GM19239 (cell line): ENCODE measurements around the gene RBM26.

Experiments
- DNase-seq: peaks from one replicate; pipeline ENCODE4 v3.0.0; 2011; ENCODE audit warnings: low spot score; ENCODE audit not compliant: insufficient read length
- FAIRE-seq: peaks from 2 replicates; lab custom pipeline; 2011; peaks lifted over from hg19 to GRCh38; lab: Jason Lieb, UNC

RBM26 gene

DNA sequence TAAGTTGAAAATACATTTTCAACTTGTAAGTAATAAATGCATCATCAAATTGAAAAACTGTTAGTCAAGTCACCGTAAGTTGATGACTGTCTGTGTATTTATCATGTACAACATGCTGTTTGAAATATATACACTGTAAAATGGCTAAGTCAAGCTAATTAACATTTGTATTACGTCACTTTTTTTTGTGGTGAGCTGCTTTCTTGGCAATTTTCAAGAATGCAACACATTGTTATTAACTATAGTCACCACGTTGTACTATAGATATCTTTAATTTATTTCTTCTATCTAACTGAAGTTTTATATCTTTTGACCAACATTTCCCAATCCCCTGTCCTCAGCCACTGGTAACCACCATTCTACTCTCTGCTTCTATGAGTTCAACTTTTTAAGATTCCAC, 57.0 kb downstream of the RBM26 start:
- DNase-seq (no peak), FAIRE-seq (peak; percentile 53)

- FAIRE-seq (no peak), DNase-seq (no peak)
These were observed 59.6 kb downstream of the RBM26 start for GRCh38 chr13:79346300-79346914.

- no peak for DNase-seq
- no peak for FAIRE-seq
These were observed 64.9 kb downstream of the RBM26 start for GRCh38 chr13:79341202-79341601.

GRCh38 chr13:79340490-79340889, 65.6 kb downstream of the RBM26 start:
- FAIRE-seq (no peak), DNase-seq (no peak)

DNA sequence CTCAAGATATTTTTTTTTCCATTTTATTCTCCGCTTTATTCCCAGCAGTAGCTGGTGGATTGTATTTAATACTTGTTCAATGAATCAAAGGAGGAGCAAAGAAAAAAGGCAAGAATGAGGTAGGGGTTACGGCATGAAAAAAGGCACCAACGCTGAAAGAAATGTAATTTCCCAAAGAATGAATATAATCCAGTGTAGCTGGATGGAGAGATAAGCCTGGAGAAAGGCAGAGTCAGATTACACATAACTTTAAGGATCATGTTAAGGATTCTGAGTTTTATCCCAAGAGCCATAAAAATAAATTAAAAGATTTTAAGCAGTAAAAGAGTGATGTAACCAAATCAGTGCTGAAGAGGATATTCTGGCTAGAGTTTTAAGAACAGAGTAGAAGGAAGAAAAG, 67.7 kb downstream of the RBM26 start:
- DNase-seq (no peak), FAIRE-seq (no peak)

DNA sequence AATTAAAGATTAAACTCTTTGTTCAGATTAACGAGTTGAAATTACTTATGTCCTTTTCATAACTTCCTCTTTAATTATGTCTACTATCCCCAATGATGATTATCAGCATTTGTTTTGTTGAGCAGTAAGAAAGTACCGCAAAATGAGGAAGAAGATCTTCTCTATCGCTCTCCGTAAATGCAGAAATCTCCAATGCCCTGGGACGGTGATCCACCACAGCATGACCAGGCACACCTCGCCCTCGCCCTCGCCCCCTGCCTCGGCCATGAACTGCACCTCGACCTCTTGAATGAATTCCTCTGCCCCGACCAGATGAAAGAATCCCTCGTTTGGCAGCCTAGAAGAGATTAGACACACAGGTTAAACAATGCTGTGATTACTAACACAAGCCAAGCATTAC, 69.1 kb downstream of the RBM26 start:
- no peak for FAIRE-seq
- DNase-seq = no peak

DNA sequence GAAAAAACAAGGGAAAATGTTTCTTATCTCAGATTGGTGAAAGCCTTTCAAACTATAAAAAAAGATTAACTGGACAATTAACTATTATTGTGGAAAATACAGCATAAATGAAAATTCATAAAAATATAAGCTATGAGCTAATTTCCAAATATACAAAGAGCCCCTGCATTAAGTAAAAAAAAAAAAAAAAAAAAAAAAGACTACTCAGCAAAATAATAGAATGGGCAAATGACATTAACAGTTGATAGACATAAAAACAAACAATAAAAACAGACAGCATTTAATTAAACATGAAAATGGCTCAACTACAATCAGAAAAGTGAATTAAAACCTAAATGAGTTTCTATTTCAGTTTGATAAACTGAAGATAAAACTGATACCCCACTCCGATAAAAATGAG, 77.5 kb downstream of the RBM26 start:
- DNase-seq = no peak
- FAIRE-seq = no peak

- no peak for FAIRE-seq
- no peak for DNase-seq
These were observed 85.6 kb downstream of the RBM26 start for GRCh38 chr13:79320433-79320832.

DNA sequence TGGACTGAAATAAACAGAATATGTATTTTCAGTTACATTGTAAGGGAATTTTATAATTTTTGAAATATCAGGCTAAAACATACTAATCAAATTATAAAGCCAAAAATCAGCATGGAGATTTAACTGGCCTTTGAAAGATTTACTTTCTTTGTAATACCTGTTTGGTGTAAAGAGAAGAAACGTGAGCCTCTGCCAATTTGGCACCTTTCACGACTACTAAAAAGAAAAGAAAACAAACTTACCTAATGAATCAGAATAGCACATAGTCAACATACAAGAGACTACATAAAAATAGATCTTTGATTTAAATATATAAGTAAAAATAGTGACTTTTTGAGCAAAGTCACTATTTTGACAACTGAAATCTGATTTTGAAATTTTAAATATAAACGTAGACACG, 87.4 kb downstream of the RBM26 start:
- DNase-seq (no peak), FAIRE-seq (no peak)

DNA sequence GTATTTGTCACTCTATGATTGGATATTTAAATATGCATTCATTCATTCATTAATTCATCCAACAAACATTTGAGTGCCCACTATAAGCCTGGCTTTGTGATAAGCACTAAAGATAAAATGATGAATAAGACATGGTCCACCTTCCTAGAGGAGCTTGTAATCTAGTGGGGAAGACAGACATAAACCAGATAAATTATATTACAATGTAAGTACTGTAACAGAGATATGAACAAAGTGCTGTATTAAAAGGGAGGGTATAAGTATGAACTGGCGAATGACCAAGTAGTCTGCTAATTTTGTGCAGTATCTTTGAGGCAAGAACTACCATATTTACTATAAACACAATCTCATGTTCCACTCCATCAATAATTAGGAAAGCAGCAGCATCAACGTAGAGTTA, 88.2 kb downstream of the RBM26 start:
- no peak for DNase-seq
- FAIRE-seq = no peak

DNA sequence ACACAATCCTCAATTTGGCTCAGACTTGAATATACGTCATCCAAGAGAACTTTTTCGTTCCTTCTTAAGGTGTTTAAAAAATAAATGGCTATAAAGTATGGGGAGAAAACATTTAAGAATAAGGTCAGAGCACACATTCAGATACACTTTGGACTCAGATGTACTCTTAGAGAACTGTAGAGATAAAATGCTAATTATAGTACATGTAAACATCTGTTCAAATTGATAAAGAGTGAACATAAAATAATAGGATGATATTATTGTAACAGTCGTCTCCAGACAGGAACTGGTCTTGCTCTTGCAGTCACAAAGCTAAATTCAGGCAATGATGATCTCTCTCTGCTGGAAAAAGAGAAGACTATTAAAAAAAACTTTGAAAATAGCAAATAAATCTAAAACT, 91.4 kb downstream of the RBM26 start:
- FAIRE-seq (no peak), DNase-seq (no peak)

GRCh38 chr13:79312340-79312855, 93.7 kb downstream of the RBM26 start:
- no peak for DNase-seq
- no peak for FAIRE-seq

- DNase-seq (no peak), FAIRE-seq (no peak)
These were observed 94.7 kb downstream of the RBM26 start for GRCh38 chr13:79311386-79311785.

DNA sequence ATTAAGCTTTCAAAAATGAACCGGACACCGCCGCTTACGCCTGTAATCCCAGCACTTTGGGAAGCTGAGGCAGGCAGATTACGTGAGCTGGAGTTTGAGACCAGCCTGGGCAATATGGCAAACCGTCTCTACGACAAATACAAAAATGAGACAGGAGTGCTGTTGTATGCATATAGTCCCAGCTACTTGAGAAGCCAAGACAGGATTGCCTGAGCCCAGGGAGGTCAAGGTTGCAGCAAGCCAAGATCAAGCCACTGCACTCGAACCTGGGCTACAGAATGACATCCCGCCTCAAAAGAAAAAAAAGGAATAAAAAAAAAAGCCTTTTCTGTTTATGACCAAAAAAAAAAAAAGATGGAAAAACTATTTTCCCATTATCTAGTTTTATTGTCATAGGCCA, 96.4 kb downstream of the RBM26 start:
- FAIRE-seq (no peak), DNase-seq (no peak)

DNA sequence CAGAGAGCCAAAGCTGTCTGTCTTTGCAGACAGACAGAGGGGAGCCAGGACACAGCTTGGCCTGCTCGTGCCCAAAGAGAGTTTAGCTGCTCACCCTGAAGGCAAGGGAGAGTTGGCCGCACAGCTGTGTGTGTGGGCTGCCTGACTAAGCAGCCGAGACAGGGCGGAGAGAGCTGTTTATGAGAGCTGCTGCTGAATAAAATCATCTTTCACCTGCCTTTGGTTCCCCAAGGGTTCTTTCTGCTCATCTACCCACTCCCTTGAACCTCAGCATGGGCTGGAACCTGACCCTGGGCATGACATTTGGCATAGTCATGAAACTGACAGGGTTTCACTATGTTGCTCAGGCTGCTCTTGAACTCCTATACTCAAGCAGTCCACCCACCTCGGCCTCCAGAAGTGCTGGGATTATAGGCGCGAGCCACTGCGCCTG, 98.2 kb downstream of the RBM26 start:
- DNase-seq = no peak
- FAIRE-seq = no peak

GRCh38 chr13:79307433-79307861, 98.6 kb downstream of the RBM26 start:
- no peak for FAIRE-seq
- DNase-seq = no peak

GRCh38 chr13:79306650-79307049, 99.4 kb downstream of the RBM26 start:
- DNase-seq = no peak

DNA sequence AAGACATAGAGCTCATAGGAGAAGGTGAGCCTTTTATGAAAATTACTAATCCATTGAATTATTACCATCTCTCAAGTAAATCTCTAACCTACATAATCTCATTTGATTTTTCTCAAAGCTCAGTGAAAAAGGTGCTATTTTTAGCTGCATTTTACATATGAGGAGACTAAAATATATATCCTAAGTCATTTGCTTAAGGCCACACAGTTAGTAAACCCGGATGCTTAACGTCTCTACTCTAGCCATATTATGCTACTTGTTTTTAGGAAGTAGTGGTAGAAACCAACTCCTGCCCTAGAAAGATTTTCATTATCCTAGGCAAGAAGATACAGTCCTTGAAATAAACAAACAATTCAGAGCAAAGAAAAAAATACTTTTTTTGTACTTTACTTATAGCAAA, 108.9 kb downstream of the RBM26 start:
- FAIRE-seq (no peak), DNase-seq (no peak)

More at GRCh38 chr13:79306650-79307049, 99.4 kb downstream of the RBM26 start:
- no peak for FAIRE-seq

DNA sequence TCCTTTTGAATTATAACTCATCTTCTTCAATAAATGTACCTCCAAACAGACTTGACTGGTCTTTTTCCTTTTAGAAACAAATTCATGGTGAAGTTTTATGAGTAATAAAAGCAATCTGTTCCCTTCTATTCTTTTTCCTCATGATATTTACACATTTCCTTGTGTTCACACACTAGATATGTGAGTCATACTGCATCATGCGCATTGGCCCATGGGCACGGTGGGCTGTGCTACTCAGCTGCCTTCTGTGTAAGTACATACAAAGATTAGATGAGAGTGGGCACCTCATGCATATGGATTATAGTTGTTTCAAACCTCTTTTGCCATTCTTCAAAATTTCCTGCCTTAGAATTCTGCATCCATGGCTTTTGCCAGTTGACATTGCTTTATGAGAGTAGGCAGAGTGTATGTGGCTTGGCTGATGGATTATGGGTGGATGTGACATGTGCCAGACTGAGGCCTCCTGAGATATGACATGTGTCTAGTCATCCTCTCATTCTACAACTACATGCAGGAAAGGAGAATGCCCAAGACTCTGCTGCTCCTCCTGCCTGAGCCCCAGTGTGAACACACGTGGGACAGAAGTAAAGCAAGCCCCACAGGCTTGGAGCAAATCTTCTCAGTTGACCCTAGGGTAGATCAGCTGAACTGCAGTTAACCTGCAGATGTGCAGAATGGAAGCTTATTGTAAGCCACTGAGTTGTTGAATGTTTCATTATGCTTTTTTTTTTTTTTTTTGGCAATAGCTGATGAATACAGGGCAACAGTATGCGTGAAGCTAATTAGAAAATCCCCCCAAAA, 109.9 kb downstream of the RBM26 start:
- no peak for DNase-seq
- FAIRE-seq = no peak

DNA sequence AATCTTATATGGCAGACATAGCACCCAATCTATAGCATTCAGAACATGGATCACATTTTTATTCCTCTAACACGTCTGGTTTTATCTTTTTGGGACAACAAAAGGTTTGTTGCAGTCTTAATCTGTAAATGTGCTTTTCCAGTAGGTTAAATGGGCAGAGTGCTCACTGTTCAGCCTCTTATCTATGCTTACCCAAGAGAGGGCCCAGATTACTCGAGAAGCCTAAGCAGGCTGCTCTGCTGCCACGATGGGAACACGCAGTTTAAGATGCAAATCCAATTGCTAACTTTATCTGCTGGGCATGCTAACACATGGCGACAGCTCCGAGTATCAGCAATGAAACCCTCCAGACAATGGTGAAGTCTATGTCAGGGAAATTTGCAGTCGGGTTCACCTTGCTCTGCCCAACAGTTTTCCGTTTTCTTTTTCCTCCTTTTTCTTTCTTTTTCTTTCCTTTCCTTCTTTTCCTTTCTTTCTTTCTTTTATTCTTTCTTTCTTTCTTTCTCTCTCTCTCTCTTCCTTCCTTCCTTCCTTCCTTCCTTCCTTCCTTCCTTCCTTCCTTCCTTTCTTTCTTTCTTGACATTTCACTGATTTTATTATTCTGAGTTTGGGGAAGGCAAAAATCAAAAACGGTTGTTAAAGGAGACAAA, 115.3 kb downstream of the RBM26 start:
- DNase-seq (no peak), FAIRE-seq (no peak)

DNA sequence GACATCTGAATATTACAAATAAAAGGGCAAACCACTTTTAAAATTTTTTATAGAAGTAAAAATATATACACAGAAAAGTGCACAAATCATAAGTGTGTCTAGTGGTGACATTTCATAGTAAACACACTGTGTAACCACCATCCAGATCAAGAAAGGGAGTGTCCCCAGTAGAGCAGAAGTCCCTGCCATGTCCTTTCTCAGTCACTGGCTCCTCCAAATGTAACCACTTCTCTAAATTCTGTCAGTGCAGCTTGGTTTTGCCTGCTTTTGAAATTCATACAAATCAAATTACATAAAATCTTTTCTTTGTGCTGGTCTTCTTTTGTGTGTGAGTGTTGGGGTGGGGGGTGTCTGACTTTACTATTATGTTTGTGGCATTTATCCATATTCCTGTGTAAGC, 116.5 kb downstream of the RBM26 start:
- DNase-seq (no peak), FAIRE-seq (no peak)
